ENCODE measurements around the gene RAD51B. TPM values are rescaled to one million over a fixed set of nuclear protein-coding genes. Genes with fewer than 3 reads are reported as not detected.
A peak's percentile ranks its signal among the peaks of the same experiment; 100 is the strongest.

Gene RAD51B
- total RNA-seq, 1 experiment from 2014 or later, result 20.0 TPM

GRCh38 chr14:68458253-68458652 lies 638.7 kb downstream of the RAD51B start:
- BruUV-seq (replicated peaks), result no TSS peak
- ATAC-seq (no peak), DNase-seq (ENCODE audit: low read depth, low spot score) (no peak)
- no peak overlapping the region for H3K4me2 ChIP-seq (ENCODE audit: low read length)
- H3K27ac ChIP-seq (ENCODE audit: low read depth, low read length), result peak overlapping the region; percentile 85; the same call in 1 of the 2 replicates
- peaks cover 36 to 55% of the 10 kb centered on the region in 2 experiments for H3K4me1 ChIP-seq (ENCODE audit: control insufficient read depth in 1 of 2, insufficient read depth in 2 of 2, low read length in 2 of 2)
- H4K20me1 ChIP-seq (ENCODE audit: insufficient read depth), result no peaks in the 10 kb centered on the region
- H3K9ac ChIP-seq (ENCODE audit: low read length), result no peak overlapping the region
- H3K9me2 ChIP-seq (ENCODE audit: insufficient read depth), result no peaks in the 10 kb centered on the region
- no peaks in the 10 kb centered on the region for H3K9me3 ChIP-seq (ENCODE audit: control insufficient read depth in 1 of 2, insufficient read depth in 1 of 2, low read depth in 1 of 2, low read length in 2 of 2)
- ChIA-PET POLR2A (interaction anchor here (1.4 to 1.7 kb wide), 3 partner anchors 8 to 208 kb away, joined by 4 to 5 read pairs (median 5); no protein-coding TSS in a partner anchor), CTCF (no interaction called here), RAD21 (ENCODE audit: low non-redundant PET in 1 of 2, low total read pairs in 2 of 2, uncharacterized antibody in 2 of 2, unreplicated experiment in 2 of 2) (interaction anchor here in 1 of 2 experiments (1.2 to 1.6 kb wide), 2 partner anchors 125 to 210 kb away, joined by 3 read pairs; no protein-coding TSS in a partner anchor)
- no peak overlapping the region for H3K4me3 ChIP-seq (replicated peaks in 1 of 2; ENCODE audit: low read depth in 1 of 2, low read length in 2 of 2)
- no peak overlapping the region for H2AFZ ChIP-seq (ENCODE audit: low read depth, low read length, poor library complexity, severe bottlenecking)
- TF ChIP-seq REST (IDR thresholded peaks at IDR 0.05; ENCODE audit: low read depth), result no peak
- no peaks in the 10 kb centered on the region for H3K36me3 ChIP-seq (ENCODE audit: control insufficient read depth in 1 of 2, insufficient read depth in 2 of 2, low read length in 2 of 2)
- H3K79me2 ChIP-seq (ENCODE audit: insufficient read depth, low read length), result no peaks in the 10 kb centered on the region
- H3K27me3 ChIP-seq (ENCODE audit: insufficient read depth, low read length), result no peaks in the 10 kb centered on the region
- intact Hi-C loops (cut with micrococcal nuclease), result no loop called here

GRCh38 chr14:68458840-68459469 lies 639.4 kb downstream of the RAD51B start:
- Histone ChIP-seq H3K9ac (ENCODE audit: low read length) (peak overlapping the region; percentile 4; the same call in 1 of the 2 replicates), H3K36me3 (ENCODE audit: control insufficient read depth in 1 of 2, insufficient read depth in 2 of 2, low read length in 2 of 2) (no peaks in the 10 kb centered on the region), H3K9me2 (ENCODE audit: insufficient read depth) (no peaks in the 10 kb centered on the region), H4K20me1 (ENCODE audit: insufficient read depth) (no peaks in the 10 kb centered on the region), H3K27me3 (ENCODE audit: insufficient read depth, low read length) (no peaks in the 10 kb centered on the region), H3K79me2 (ENCODE audit: insufficient read depth, low read length) (no peaks in the 10 kb centered on the region), H3K4me2 (ENCODE audit: low read length) (peak overlapping the region; percentile 40), H2AFZ (ENCODE audit: low read depth, low read length, poor library complexity, severe bottlenecking) (no peak overlapping the region), H3K9me3 (ENCODE audit: control insufficient read depth in 1 of 2, insufficient read depth in 1 of 2, low read depth in 1 of 2, low read length in 2 of 2) (no peaks in the 10 kb centered on the region), H3K4me3 (replicated peaks in 1 of 2; ENCODE audit: low read depth in 1 of 2, low read length in 2 of 2) (no peak overlapping the region), H3K27ac (ENCODE audit: low read depth, low read length) (peak overlapping the region; percentile 85), H3K4me1 (ENCODE audit: control insufficient read depth in 1 of 2, insufficient read depth in 2 of 2, low read length in 2 of 2) (peaks cover 43 to 62% of the 10 kb centered on the region in 2 experiments)
- ChIA-PET CTCF (interaction anchor here (1.0 kb wide), 1 partner anchor 515 kb away, joined by 4 read pairs; no protein-coding TSS in a partner anchor), POLR2A (interaction anchor here (1.0 to 1.7 kb wide), 6 partner anchors 9 to 209 kb away, joined by 3 to 6 read pairs (median 4); no protein-coding TSS in a partner anchor), RAD21 (ENCODE audit: low non-redundant PET in 1 of 2, low total read pairs in 2 of 2, uncharacterized antibody in 2 of 2, unreplicated experiment in 2 of 2) (interaction anchor here in 1 of 2 experiments (1.2 to 1.6 kb wide), 2 partner anchors 125 to 210 kb away, joined by 3 read pairs; no protein-coding TSS in a partner anchor)
- no TSS peak for BruUV-seq (replicated peaks)
- intact Hi-C loops (cut with micrococcal nuclease), result no loop called here
- DNase-seq (ENCODE audit: low read depth, low spot score) (no peak), ATAC-seq (peak; percentile 64; the same call in 1 of the 2 replicates)
- TF ChIP-seq JUND (IDR thresholded peaks at IDR 0.05) (no peak), MAX (IDR thresholded peaks at IDR 0.05) (no peak), CBX3 (IDR thresholded peaks at IDR 0.05; ENCODE audit: low read depth) (peak; percentile 50; the same call in 1 of the 2 replicates), REST (IDR thresholded peaks at IDR 0.05; ENCODE audit: low read depth) (no peak), POLR2AphosphoS5 (IDR thresholded peaks at IDR 0.05; ENCODE audit: low read depth, low read length) (no peak), CEBPB (IDR thresholded peaks at IDR 0.05; ENCODE audit: low read depth) (peak; percentile 54), POLR2A (IDR thresholded peaks at IDR 0.05; ENCODE audit: borderline replicate concordance, extremely low read depth, insufficient read depth, insufficient read length) (no peak), ZFX (IDR thresholded peaks at IDR 0.05) (no peak)

All from HCT116 (cell line).